Peyer's patch (tissue), 4 donors: Measurements from ENCODE around the gene AKTIP. TPM values are rescaled to one million over a fixed set of nuclear protein-coding genes. Genes with fewer than 3 reads are reported as not detected.

Source experiments
- DNase-seq, 3 donors: peaks; one replicate each; pipeline ENCODE4 v3.0.0-alpha.2; 2017 to 2019
- H3K27ac ChIP-seq, 4 donors: fragments of 200-600 bp; sonication (generic); one replicate each; pipeline ENCODE4 v1.5.1; 2016 to 2019
- H3K27me3 ChIP-seq, 2 donors: fragments of 200-600 bp; sonication (generic); one replicate each; pipeline ENCODE4 v1.5.1; 2019
- H3K36me3 ChIP-seq, 3 donors: fragments of 200-600 bp; sonication (generic); one replicate each; pipeline ENCODE4 v1.5.1; 2016 to 2019
- H3K4me1 ChIP-seq, 4 donors: fragments of 200-600 bp; sonication (generic); one replicate each; pipeline ENCODE4 v1.5.1; 2016 to 2019
- H3K4me3 ChIP-seq, 4 donors: fragments of 200-600 bp; sonication (generic); 1 replicate in 3 of 4; 2 replicates in 1 of 4; pipeline ENCODE4 v1.5.1; 2016 to 2019; ENCODE audit warnings: mild to moderate bottlenecking in 1 of 4
- H3K9me3 ChIP-seq, 4 donors: fragments of 200-600 bp; sonication (generic); one replicate each; pipeline ENCODE4 v1.5.1; 2016 to 2019; ENCODE audit warnings: mild to moderate bottlenecking in 1 of 4
- CTCF ChIP-seq, 6 experiments: fragments of 450-650 bp in 4 of 6; fragments of 200-600 bp in 2 of 6; sonication (generic) in 1 of 6; IDR thresholded peaks; one replicate each; pipeline ENCODE4 v1.5.1; 2017 to 2019; ENCODE audit warnings: antibody characterized with exemption in 6 of 6, mild to moderate bottlenecking in 3 of 6, moderate library complexity in 1 of 6
- POLR2A ChIP-seq, 2 donors: fragments of 450-650 bp; IDR thresholded peaks; one replicate each; pipeline ENCODE4 v1.5.1; 2017; ENCODE audit warnings: antibody characterized with exemption in 2 of 2, mild to moderate bottlenecking in 2 of 2, moderate library complexity in 2 of 2
- total RNA-seq, 4 donors: library from RNA; depleted of rRNA; stranded (reverse); fragments of >200 nt; gene quantifications; one replicate each; pipeline ENCODE4 v1.1.0, GENCODE V29; 2016

AKTIP gene
- total RNA-seq, 4 donors from 2014 or later = 34.6 to 83.5 (median 43.6) TPM

- TF ChIP-seq POLR2A (IDR thresholded peaks at IDR 0.05) (no peak), CTCF (IDR thresholded peaks at IDR 0.05) (no peak)
- Histone ChIP-seq H3K4me1 (peaks cover 0 to 19% (median 12%) of the 10 kb centered on the region in 4 donors), H3K4me3 (no peak overlapping the region), H3K9me3 (no peaks in the 10 kb centered on the region), H3K27ac (no peak overlapping the region), H3K36me3 (no peaks in the 10 kb centered on the region), H3K27me3 (no peaks in the 10 kb centered on the region)
- no peak for DNase-seq
Observed at GRCh38 chr16:53506254-53506653, 3.2 kb upstream of the AKTIP start.

- Histone ChIP-seq H3K9me3 (no peaks in the 10 kb centered on the region), H3K4me1 (peaks cover 0 to 27% (median 12%) of the 10 kb centered on the region in 4 donors), H3K27ac (peak overlapping the region; percentile 90 to 97 (median 95)), H3K27me3 (no peaks in the 10 kb centered on the region), H3K4me3 (no peak overlapping the region), H3K36me3 (no peaks in the 10 kb centered on the region)
- TF ChIP-seq CTCF (IDR thresholded peaks at IDR 0.05) (no peak), POLR2A (IDR thresholded peaks at IDR 0.05) (no peak)
- no peak for DNase-seq
Observed at GRCh38 chr16:53504665-53505064, 1.7 kb upstream of the AKTIP start.

- peak; percentile 43 to 63 (median 62) for DNase-seq
- no peaks in the 10 kb centered on the region for H3K36me3 ChIP-seq
- no peaks in the 10 kb centered on the region for H3K9me3 ChIP-seq
- H3K27ac ChIP-seq = peak overlapping the region; percentile 90 to 97 (median 95)
- H3K4me1 ChIP-seq = peaks cover 0 to 33% (median 12%) of the 10 kb centered on the region in 4 donors
- H3K4me3 ChIP-seq = peak overlapping the region; percentile 58 to 96 (median 62)
- no peak for TF ChIP-seq POLR2A (IDR thresholded peaks at IDR 0.05)
- TF ChIP-seq CTCF (IDR thresholded peaks at IDR 0.05) = no peak
- H3K27me3 ChIP-seq = no peaks in the 10 kb centered on the region
Observed at GRCh38 chr16:53503991-53504663, 1.1 kb upstream of the AKTIP start.

- H3K27me3 ChIP-seq = no peaks in the 10 kb centered on the region
- peaks cover 0 to 39% (median 12%) of the 10 kb centered on the region in 4 donors for H3K4me1 ChIP-seq
- peak overlapping the region; percentile 90 to 97 (median 95) for H3K27ac ChIP-seq
- H3K4me3 ChIP-seq = peak overlapping the region; percentile 80 to 99 (median 92)
- peaks cover 0 to 2% (median 0%) of the 10 kb centered on the region in 3 donors for H3K36me3 ChIP-seq
- H3K9me3 ChIP-seq = no peaks in the 10 kb centered on the region
- DNase-seq = peak; percentile 99 to 100 (median 99)
- TF ChIP-seq POLR2A (IDR thresholded peaks at IDR 0.05) (peak; percentile 75 to 89), CTCF (IDR thresholded peaks at IDR 0.05) (peak in 1 of 6 experiments; percentile 9)
Observed at GRCh38 chr16:53503270-53503923, 388 bp upstream of the AKTIP start.

- no peaks in the 10 kb centered on the region for H3K27me3 ChIP-seq
- DNase-seq = no peak
- peaks cover 0 to 39% (median 12%) of the 10 kb centered on the region in 4 donors for H3K4me1 ChIP-seq
- H3K36me3 ChIP-seq = peaks cover 0 to 22% (median 0%) of the 10 kb centered on the region in 3 donors
- H3K4me3 ChIP-seq = peak overlapping the region in 3 of 4 donors; percentile 80 to 96 (median 89)
- TF ChIP-seq CTCF (IDR thresholded peaks at IDR 0.05) = no peak
- no peak for TF ChIP-seq POLR2A (IDR thresholded peaks at IDR 0.05)
- no peaks in the 10 kb centered on the region for H3K9me3 ChIP-seq
- peak overlapping the region in 3 of 4 donors; percentile 9 to 96 (median 94) for H3K27ac ChIP-seq
Observed at GRCh38 chr16:53501216-53501859, 1.7 kb downstream of the AKTIP start.
